ENCODE measurements around the gene C12orf60. TPM values are rescaled to one million over a fixed set of nuclear protein-coding genes. Genes with fewer than 3 reads are reported as not detected.

Gene C12orf60
- total RNA-seq, 1 experiment from 2014 or later: 2.6 TPM

- ChIA-PET POLR2A (interaction anchor here (0.6 to 3.1 kb wide), 6 partner anchors 10 to 396 kb away, joined by 3 to 19 read pairs (median 8); partner anchors contain the start of genes C12orf60 and WBP11), CTCF (interaction anchor here (0.7 to 1.5 kb wide), 2 partner anchors 13 kb away, joined by 3 to 4 read pairs; no protein-coding TSS in a partner anchor)
- intact Hi-C loops (cut with micrococcal nuclease): loop anchor here (2.0 kb wide), 1 partner anchor 21 kb away; the partner anchor contains the start of genes C12orf60 and WBP11
- peak overlapping the region; percentile 67 for H3K27ac Mint-ChIP-seq (ENCODE audit: low read depth, unreplicated experiment)
- H3K4me1 Mint-ChIP-seq (ENCODE audit: insufficient read depth, unreplicated experiment): peaks cover 19% of the 10 kb centered on the region
- DNase-seq (ENCODE audit: unreplicated experiment): no peak
- no peak for TF ChIP-seq CTCF (IDR thresholded peaks at IDR 0.05; ENCODE audit: unreplicated experiment)
- BruUV-seq (replicated peaks): no TSS peak
- H3K27me3 Mint-ChIP-seq (ENCODE audit: insufficient read depth, unreplicated experiment): no peaks in the 10 kb centered on the region
- H3K36me3 Mint-ChIP-seq (ENCODE audit: insufficient read depth, unreplicated experiment): no peaks in the 10 kb centered on the region
- no peaks in the 10 kb centered on the region for H3K9me3 Mint-ChIP-seq (ENCODE audit: unreplicated experiment)
- H3K4me3 Mint-ChIP-seq (ENCODE audit: unreplicated experiment): no peak overlapping the region
Measured at GRCh38 chr12:14824012-14824634, 20.7 kb downstream of the C12orf60 start.

- ChIA-PET CTCF (interaction anchor here (0.6 to 1.7 kb wide), 5 partner anchors 12 to 196 kb away, joined by 3 to 5 read pairs (median 3); no protein-coding TSS in a partner anchor), POLR2A (interaction anchor here (0.5 to 3.1 kb wide), 9 partner anchors 9 to 395 kb away, joined by 3 to 19 read pairs (median 6); partner anchors contain the start of genes C12orf60 and WBP11)
- intact Hi-C loops (cut with micrococcal nuclease): loop anchor here (2.0 kb wide), 1 partner anchor 22 kb away; the partner anchor contains the start of genes C12orf60 and WBP11
- peak overlapping the region; percentile 67 for H3K27ac Mint-ChIP-seq (ENCODE audit: low read depth, unreplicated experiment)
- no peaks in the 10 kb centered on the region for H3K9me3 Mint-ChIP-seq (ENCODE audit: unreplicated experiment)
- H3K36me3 Mint-ChIP-seq (ENCODE audit: insufficient read depth, unreplicated experiment): no peaks in the 10 kb centered on the region
- BruUV-seq (replicated peaks): no TSS peak
- H3K4me3 Mint-ChIP-seq (ENCODE audit: unreplicated experiment): no peak overlapping the region
- no peak for TF ChIP-seq CTCF (IDR thresholded peaks at IDR 0.05; ENCODE audit: unreplicated experiment)
- no peak for DNase-seq (ENCODE audit: unreplicated experiment)
- H3K27me3 Mint-ChIP-seq (ENCODE audit: insufficient read depth, unreplicated experiment): no peaks in the 10 kb centered on the region
- H3K4me1 Mint-ChIP-seq (ENCODE audit: insufficient read depth, unreplicated experiment): peaks cover 19% of the 10 kb centered on the region
Measured at GRCh38 chr12:14825256-14825655, 21.8 kb downstream of the C12orf60 start.

- peaks cover 19% of the 10 kb centered on the region for H3K4me1 Mint-ChIP-seq (ENCODE audit: insufficient read depth, unreplicated experiment)
- H3K27ac Mint-ChIP-seq (ENCODE audit: low read depth, unreplicated experiment): no peak overlapping the region
- DNase-seq (ENCODE audit: unreplicated experiment): no peak
- intact Hi-C loops (cut with micrococcal nuclease): no loop called here
- ChIA-PET POLR2A (interaction anchor here (0.6 to 3.1 kb wide), 4 partner anchors 14 to 544 kb away, joined by 3 to 19 read pairs (median 7); partner anchors contain the start of genes C12orf60 and WBP11), CTCF (interaction anchor here (1.5 to 1.7 kb wide), 2 partner anchors 15 to 16 kb away, joined by 3 to 5 read pairs; no protein-coding TSS in a partner anchor)
- H3K4me3 Mint-ChIP-seq (ENCODE audit: unreplicated experiment): no peak overlapping the region
- no peaks in the 10 kb centered on the region for H3K27me3 Mint-ChIP-seq (ENCODE audit: insufficient read depth, unreplicated experiment)
- H3K9me3 Mint-ChIP-seq (ENCODE audit: unreplicated experiment): no peaks in the 10 kb centered on the region
- no peak for TF ChIP-seq CTCF (IDR thresholded peaks at IDR 0.05; ENCODE audit: unreplicated experiment)
- H3K36me3 Mint-ChIP-seq (ENCODE audit: insufficient read depth, unreplicated experiment): no peaks in the 10 kb centered on the region
- no TSS peak for BruUV-seq (replicated peaks)
Measured at GRCh38 chr12:14826491-14826890, 23.0 kb downstream of the C12orf60 start.

GRCh38 chr12:14827043-14827442 lies 23.6 kb downstream of the C12orf60 start:
- no peak for TF ChIP-seq CTCF (IDR thresholded peaks at IDR 0.05; ENCODE audit: unreplicated experiment)
- Mint-ChIP-seq H3K36me3 (ENCODE audit: insufficient read depth, unreplicated experiment) (no peaks in the 10 kb centered on the region), H3K4me3 (ENCODE audit: unreplicated experiment) (no peak overlapping the region), H3K9me3 (ENCODE audit: unreplicated experiment) (no peaks in the 10 kb centered on the region), H3K27me3 (ENCODE audit: insufficient read depth, unreplicated experiment) (no peaks in the 10 kb centered on the region), H3K27ac (ENCODE audit: low read depth, unreplicated experiment) (no peak overlapping the region), H3K4me1 (ENCODE audit: insufficient read depth, unreplicated experiment) (peaks cover 19% of the 10 kb centered on the region)
- intact Hi-C loops (cut with micrococcal nuclease): no loop called here
- ChIA-PET CTCF (interaction anchor here (1.1 to 1.7 kb wide), 2 partner anchors 17 to 19 kb away, joined by 3 read pairs; no protein-coding TSS in a partner anchor), POLR2A (interaction anchor here (1.7 to 3.1 kb wide), 3 partner anchors 15 to 53 kb away, joined by 6 to 19 read pairs (median 8); partner anchors contain the start of genes C12orf60 and WBP11)
- no peak for DNase-seq (ENCODE audit: unreplicated experiment)
- BruUV-seq (replicated peaks): no TSS peak

Data from MCF 10A (cell line).